MM.1S (cell line): ENCODE measurements around the gene IQCM.

ENCODE experiments used
- CTCF ChIP-seq: fragments of 300-600 bp; sonication (generic); IDR thresholded peaks from 2 replicates; pipeline ENCODE4 v1.5.1; 2016; ENCODE audit warnings: antibody characterized with exemption, low read length, mixed read lengths
- EZH2 ChIP-seq: fragments of 300-600 bp; sonication (generic); optimal IDR thresholded peaks from 2 replicates; pipeline ENCODE3; 2017; ENCODE audit warnings: low read depth, mild to moderate bottlenecking, antibody characterized with exemption, low read length, mixed read lengths
- EZH2phosphoT487 ChIP-seq: fragments of 300-600 bp; sonication (generic); IDR thresholded peaks from 2 replicates; pipeline ENCODE4 v1.6.1; 2018; ENCODE audit warnings: antibody characterized with exemption, low read length

DNA sequence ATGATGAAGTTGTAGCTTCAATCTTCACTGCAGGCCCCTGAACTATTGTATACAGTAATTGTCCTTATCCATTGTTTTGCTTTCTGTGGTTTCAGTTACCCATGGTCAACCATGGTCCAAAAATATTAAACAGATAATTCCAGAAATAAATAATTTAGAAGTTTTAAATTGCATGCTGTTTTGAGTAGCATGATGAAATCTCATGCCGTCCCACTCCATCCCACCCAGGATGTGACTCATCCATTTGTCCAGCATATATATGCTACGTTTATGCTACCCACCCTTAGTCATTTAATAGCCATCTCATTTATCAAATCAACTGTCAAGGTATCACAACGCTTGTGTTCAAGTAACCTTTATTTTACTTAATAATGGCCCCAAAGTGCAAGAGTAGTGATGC lies 34.5 kb downstream of the IQCM start:
- TF ChIP-seq CTCF (no peak), EZH2 (no peak), EZH2phosphoT487 (no peak)
